Erythroblast (primary cell): ENCODE measurements around the gene SPINK14.

Experiments used
- GATA1 ChIP-seq: IDR thresholded peaks from 2 replicates; pipeline ENCODE4 v1.6.1; 2011; ENCODE audit warnings: low read depth, mild to moderate bottlenecking, control low read depth, low read length, moderate library complexity
- POLR2A ChIP-seq: IDR thresholded peaks from 2 replicates; pipeline ENCODE4 v1.6.1; 2011; ENCODE audit warnings: mild to moderate bottlenecking, low read length

DNA sequence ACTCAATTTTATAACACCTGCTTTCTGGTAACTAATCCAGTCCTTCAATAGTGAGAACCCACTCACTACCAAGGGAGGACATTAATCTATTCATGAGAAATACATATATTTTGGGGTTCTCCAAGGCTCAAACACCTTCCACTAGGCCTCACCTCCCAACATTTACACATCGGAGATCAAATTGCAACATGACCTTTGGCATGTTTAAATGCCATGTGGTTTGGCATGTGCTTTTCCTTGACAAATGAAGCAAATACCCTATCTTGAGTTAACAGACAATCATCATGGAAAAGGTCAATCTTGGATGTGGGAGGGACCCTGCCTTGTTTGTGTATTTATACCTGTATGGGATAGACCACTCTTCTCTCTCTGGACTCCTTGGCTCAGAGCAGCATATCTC lies 21.9 kb upstream of the SPINK14 start:
- no peak for TF ChIP-seq POLR2A
- no peak for TF ChIP-seq GATA1
